ENCODE measurements around the gene CERS6.

The CERS6 gene

GRCh38 chr2:168525716-168526446, 69.8 kb downstream of the CERS6 start:
- Histone ChIP-seq H3K4me2 (no peak overlapping the region), H3K27ac (no peak overlapping the region), H3K27me3 (no peaks in the 10 kb centered on the region), H4K20me1 (peaks cover 86% of the 10 kb centered on the region), H3K36me3 (0 out of 2 replicates have a peak, but pooled peaks cover 6% of the 10 kb centered on the region), H3K9me3 (peaks cover 8% of the 10 kb centered on the region), H3K4me1 (peaks cover 45% of the 10 kb centered on the region), H3K9ac (no peak overlapping the region), H3K4me3 (no peak overlapping the region)
- TF ChIP-seq Cebpa-rat (IDR thresholded peaks at IDR 0.05) = no peak

DNA sequence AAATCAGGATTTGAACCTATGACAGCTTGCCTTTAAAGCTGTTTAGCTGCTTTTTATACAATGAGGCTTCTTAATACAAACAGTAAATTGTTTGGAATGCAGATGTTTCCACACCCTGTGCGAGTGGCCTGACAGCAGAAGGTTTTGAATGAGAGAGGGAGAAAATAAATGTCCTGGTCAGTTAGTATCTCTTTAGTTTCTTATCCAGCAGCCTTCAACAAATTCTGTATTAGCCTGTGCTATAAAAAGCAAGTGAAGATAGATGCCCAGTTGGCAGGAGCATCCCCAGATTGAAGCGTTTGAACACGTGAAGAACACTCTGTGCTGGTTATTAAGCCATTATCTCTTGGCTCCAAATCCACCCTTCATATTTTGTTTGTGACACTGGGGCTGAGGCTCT, 70.6 kb downstream of the CERS6 start:
- Histone ChIP-seq H3K9ac (no peak overlapping the region), H3K4me2 (no peak overlapping the region), H3K4me1 (peaks cover 47% of the 10 kb centered on the region), H3K27me3 (no peaks in the 10 kb centered on the region), H4K20me1 (peaks cover 85% of the 10 kb centered on the region), H3K36me3 (0 out of 2 replicates have a peak, but pooled peaks cover 6% of the 10 kb centered on the region), H3K27ac (no peak overlapping the region), H3K4me3 (no peak overlapping the region), H3K9me3 (peaks cover 8% of the 10 kb centered on the region)
- TF ChIP-seq Cebpa-rat (IDR thresholded peaks at IDR 0.05) = no peak

GRCh38 chr2:168528016-168528415, 71.9 kb downstream of the CERS6 start:
- TF ChIP-seq Cebpa-rat (IDR thresholded peaks at IDR 0.05) = no peak
- no peak overlapping the region for H3K4me3 ChIP-seq
- 0 out of 2 replicates have a peak, but pooled peaks cover 6% of the 10 kb centered on the region for H3K36me3 ChIP-seq
- no peaks in the 10 kb centered on the region for H3K27me3 ChIP-seq
- no peak overlapping the region for H3K9ac ChIP-seq
- peaks cover 48% of the 10 kb centered on the region for H3K4me1 ChIP-seq
- H3K9me3 ChIP-seq = peaks cover 8% of the 10 kb centered on the region
- peaks cover 76% of the 10 kb centered on the region for H4K20me1 ChIP-seq
- H3K4me2 ChIP-seq = no peak overlapping the region
- no peak overlapping the region for H3K27ac ChIP-seq

DNA sequence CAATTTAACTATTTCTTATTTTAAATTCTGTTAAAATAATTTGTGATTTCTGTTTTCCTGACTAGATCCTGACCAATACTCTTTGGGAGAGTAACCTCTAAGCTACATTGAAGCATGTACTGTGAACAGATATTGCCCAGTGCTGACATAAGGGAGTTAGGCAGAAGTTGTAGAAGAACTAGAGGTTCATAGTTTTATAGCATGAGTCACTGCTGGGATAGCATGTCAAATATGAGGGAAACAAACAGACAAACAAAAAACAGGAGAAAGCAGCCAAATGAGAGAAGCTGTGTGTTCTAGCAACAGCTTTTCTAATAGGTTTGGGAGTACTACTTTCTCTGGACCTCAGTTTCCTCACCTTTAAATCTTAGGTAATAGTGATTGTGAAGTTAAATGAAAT, 72.4 kb downstream of the CERS6 start:
- H3K9me3 ChIP-seq = peaks cover 12% of the 10 kb centered on the region
- peaks cover 44% of the 10 kb centered on the region for H3K4me1 ChIP-seq
- H3K27ac ChIP-seq = no peak overlapping the region
- no peak overlapping the region for H3K4me3 ChIP-seq
- H3K9ac ChIP-seq = no peak overlapping the region
- peaks cover 71% of the 10 kb centered on the region for H4K20me1 ChIP-seq
- H3K27me3 ChIP-seq = no peaks in the 10 kb centered on the region
- TF ChIP-seq Cebpa-rat (IDR thresholded peaks at IDR 0.05) = no peak
- peaks cover 7% of the 10 kb centered on the region; the same call in 1 of the 2 replicates for H3K36me3 ChIP-seq
- no peak overlapping the region for H3K4me2 ChIP-seq

- Histone ChIP-seq H3K27me3 (no peaks in the 10 kb centered on the region), H3K27ac (no peak overlapping the region), H3K36me3 (peaks cover 15% of the 10 kb centered on the region; the same call in 1 of the 2 replicates), H3K9ac (no peak overlapping the region), H3K4me3 (no peak overlapping the region), H4K20me1 (peaks cover 63% of the 10 kb centered on the region), H3K9me3 (peaks cover 20% of the 10 kb centered on the region), H3K4me2 (peak overlapping the region; percentile 81), H3K4me1 (peaks cover 42% of the 10 kb centered on the region)
- TF ChIP-seq Cebpa-rat (IDR thresholded peaks at IDR 0.05) = no peak
Measured at GRCh38 chr2:168529054-168529833, 73.2 kb downstream of the CERS6 start.

- H3K9me3 ChIP-seq = peaks cover 27% of the 10 kb centered on the region
- H4K20me1 ChIP-seq = peaks cover 58% of the 10 kb centered on the region
- no peak overlapping the region for H3K9ac ChIP-seq
- H3K4me2 ChIP-seq = peak overlapping the region; percentile 81
- H3K27me3 ChIP-seq = no peaks in the 10 kb centered on the region
- peaks cover 42% of the 10 kb centered on the region for H3K4me1 ChIP-seq
- no peak overlapping the region for H3K27ac ChIP-seq
- H3K4me3 ChIP-seq = no peak overlapping the region
- H3K36me3 ChIP-seq = peaks cover 23% of the 10 kb centered on the region
- TF ChIP-seq Cebpa-rat (IDR thresholded peaks at IDR 0.05) = no peak
Measured at GRCh38 chr2:168529900-168530561, 74.0 kb downstream of the CERS6 start.

GRCh38 chr2:168530982-168531622, 75.0 kb downstream of the CERS6 start:
- Histone ChIP-seq H3K27me3 (no peaks in the 10 kb centered on the region), H3K9me3 (peaks cover 38% of the 10 kb centered on the region), H3K4me3 (0 out of 2 replicates have a peak overlapping the region, but pooled peaks have one; percentile 22), H3K36me3 (peaks cover 26% of the 10 kb centered on the region), H4K20me1 (peaks cover 47% of the 10 kb centered on the region), H3K4me1 (peaks cover 42% of the 10 kb centered on the region), H3K27ac (peak overlapping the region; percentile 49), H3K9ac (no peak overlapping the region), H3K4me2 (peak overlapping the region; percentile 81)
- TF ChIP-seq Cebpa-rat (IDR thresholded peaks at IDR 0.05) = no peak

DNA sequence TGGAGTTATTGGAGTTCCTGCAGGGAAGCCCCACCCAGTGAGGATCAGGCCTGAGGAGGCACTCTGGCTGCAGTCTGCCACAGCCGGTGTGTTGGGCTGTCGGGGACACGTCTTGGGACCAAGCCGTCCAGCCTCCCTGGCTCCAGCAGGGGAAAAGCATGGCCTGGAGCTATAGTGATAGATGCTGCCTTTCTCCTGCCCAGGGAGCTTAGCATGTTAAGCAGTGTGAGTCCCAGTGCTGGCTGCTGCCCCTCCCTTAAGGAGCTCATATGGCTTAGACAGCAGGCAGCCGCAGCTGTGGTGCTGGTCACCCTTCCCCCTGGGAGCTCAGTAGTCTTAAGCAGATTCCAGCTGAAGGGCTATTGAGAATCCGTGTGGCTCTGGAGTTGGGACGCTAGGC, 78.9 kb downstream of the CERS6 start:
- no peak overlapping the region for H3K9ac ChIP-seq
- H3K9me3 ChIP-seq = peaks cover 50% of the 10 kb centered on the region
- no peaks in the 10 kb centered on the region for H3K27me3 ChIP-seq
- H3K36me3 ChIP-seq = peaks cover 27% of the 10 kb centered on the region
- H3K4me2 ChIP-seq = no peak overlapping the region
- H3K4me3 ChIP-seq = no peak overlapping the region
- peaks cover 21% of the 10 kb centered on the region for H4K20me1 ChIP-seq
- H3K27ac ChIP-seq = no peak overlapping the region
- TF ChIP-seq Cebpa-rat (IDR thresholded peaks at IDR 0.05) = no peak
- peaks cover 31% of the 10 kb centered on the region for H3K4me1 ChIP-seq

DNA sequence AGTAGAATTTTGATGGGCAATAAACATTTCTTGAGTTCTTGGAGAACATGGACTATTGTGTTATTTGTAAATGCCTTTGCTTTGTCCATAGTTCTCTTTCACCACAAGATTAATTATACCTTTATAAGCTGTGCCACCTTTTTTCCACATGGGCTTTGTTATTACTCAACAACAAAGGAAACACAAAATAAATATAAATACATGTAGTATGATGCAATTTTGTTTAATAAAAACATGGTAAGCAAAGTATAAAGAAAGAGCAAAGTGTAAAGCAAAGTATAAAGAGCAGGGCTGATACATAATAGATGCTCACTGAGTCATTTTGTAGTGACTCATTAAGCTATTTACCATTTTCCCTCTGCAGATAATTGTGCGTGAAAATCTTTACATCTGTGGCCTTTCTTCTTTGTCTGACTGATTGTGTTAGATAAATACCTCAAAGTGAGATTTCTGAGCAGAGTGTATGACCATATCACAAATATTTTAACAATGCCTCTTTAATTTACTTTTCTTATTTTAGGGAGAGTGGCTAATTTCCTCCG, 80.9 kb downstream of the CERS6 start:
- Histone ChIP-seq H3K4me1 (peaks cover 10% of the 10 kb centered on the region), H3K9ac (no peak overlapping the region), H4K20me1 (0 out of 2 replicates have a peak, but pooled peaks cover 6% of the 10 kb centered on the region), H3K36me3 (peaks cover 39% of the 10 kb centered on the region), H3K27me3 (no peaks in the 10 kb centered on the region), H3K9me3 (peaks cover 70% of the 10 kb centered on the region), H3K27ac (no peak overlapping the region), H3K4me2 (no peak overlapping the region), H3K4me3 (no peak overlapping the region)
- no peak for TF ChIP-seq Cebpa-rat (IDR thresholded peaks at IDR 0.05)
